ENCODE measurements around the gene EPS8L1. TPM values are rescaled to one million over a fixed set of nuclear protein-coding genes. Genes with fewer than 3 reads are reported as not detected.
"Not testable (repeated sequence)": the region's sequence is repeated elsewhere in the genome, so short reads cannot be mapped to it uniquely, and the experiment has no call there.

The EPS8L1 gene
- total RNA-seq, 1 experiment from 2014 or later: 7.3 TPM

DNA sequence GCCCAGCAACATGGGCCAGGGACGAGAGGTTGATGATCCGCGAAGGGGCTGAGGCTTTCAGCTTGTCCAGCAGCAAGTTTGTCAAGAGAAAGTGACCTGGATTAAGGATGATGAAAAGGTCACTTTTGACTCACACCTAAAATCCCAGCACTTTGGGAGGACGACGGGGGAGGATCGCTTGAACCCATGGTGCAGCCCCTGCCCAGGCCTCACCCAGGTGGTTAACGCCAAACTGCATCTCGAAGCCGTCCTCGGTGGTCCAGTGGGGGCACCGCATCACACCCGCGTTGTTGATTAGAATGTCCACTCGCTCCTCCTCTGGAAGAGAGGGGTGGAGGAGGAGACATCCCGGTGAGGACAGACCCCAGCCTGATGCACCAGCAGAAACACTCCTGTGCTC, 27.2 kb upstream of the EPS8L1 start:
- no peak for DNase-seq (ENCODE audit: low read depth)

DNA sequence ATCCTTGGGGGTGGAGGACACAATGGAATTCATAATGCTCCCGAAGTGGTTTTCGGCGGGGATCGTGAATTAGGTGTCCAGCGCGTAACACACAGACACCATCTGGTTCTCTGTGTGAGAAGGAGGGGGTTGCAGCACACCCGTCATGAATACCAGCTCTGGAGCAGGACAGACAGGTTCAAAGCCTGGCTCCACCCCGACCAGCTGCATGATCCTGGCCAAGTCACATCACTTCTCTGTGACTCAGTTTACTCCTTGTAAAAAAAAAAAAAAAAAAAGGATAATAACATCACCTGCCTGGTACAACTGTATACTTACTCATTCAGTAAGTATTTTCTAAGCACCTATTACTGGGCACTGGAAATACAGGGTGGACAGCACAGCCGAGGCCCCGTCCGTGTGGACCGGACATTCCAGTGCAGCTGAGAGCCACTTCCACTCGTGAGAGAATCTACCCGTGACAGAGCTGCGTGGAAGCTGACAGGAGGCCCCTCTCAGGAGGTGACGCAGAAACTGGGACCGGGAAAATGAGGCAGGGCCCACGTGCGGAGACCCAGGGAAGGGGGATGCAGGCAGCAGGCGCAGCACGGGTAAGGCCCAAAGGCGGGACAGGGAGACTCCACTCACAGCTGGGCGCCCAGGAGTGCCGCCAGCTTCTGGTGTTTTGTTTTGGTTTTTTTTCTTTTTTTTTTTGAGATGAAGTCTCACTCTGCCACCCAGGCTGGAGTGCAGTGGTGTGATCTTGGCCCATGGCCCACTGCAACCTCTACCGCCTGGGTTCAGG, 24.7 kb upstream of the EPS8L1 start:
- DNase-seq (ENCODE audit: low read depth): no peak

DNA sequence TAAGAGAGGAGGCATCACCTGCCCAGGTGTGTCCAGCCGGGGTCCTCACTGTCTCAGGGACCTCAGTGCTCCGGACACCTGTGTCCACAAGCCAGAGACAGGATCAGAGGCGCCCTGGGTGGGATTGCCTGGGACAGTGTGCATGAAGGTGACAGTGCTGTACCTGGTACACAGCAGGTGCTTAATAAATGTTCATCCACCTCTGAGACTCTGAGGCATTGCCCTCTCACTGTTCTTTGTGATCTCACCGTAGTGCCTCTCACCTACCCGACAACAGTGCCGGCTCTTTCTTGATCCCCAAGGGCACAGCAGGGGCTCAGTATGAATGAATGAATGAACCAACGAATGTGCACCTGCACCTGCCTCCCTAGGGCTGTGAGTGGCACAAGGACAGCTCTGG, 21.9 kb upstream of the EPS8L1 start:
- no peak for DNase-seq (ENCODE audit: low read depth)

DNA sequence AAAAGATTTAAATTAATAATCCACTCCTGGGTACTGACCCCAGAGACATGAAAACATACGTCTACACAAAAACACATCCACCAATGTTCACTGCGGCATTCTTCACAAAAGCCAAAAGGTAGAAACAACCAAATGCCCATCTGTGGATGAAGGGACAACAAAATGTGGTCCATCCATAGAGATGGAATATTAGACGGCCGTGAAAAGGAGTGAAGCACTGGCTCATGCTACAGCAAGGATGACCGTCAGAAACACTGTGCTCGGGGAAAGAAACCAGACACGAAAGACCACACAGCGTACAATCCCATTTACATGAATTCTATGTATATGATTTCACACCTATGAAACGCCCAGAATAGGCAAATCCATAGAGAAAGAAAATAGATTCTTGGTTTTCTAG, 18.8 kb upstream of the EPS8L1 start:
- DNase-seq (ENCODE audit: low read depth): no peak

DNA sequence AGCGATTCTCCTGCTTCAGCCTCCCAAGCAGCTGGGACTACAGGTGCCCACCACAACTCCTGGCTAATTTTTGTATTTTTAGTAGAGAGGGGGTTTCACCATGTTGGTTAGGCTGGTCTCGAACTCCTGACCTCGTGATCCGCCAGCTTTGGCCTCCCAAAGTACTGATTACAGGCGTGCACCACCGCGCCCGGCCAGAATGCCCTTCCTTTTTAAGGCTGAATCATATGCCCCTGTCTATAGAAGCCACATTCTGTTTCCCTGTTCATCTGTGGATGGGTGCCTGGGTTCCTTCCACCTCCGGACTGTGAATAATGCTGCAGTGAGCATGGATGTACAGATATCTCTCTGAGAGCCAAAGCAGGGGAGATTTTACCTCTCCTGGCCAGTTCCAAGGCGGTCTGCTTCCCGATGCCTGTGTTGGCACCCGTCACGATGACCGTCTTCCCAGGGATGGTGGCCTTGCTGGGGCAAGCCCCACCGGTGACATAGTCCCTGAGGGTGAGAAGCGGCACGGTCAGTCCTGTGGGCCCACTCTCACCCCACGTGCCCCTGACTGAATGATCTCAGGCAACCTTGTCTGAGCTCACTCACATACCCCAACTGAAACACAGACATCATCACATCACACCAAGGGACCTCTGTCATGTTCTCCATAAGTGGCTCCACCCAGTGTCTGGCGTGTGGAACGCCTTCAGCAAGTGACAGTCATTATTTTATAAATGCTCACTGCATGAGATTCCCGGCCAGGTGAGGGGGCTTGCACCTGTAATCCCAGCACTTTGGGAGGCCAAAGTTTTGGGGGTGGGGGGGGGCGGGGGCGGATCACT, 16.7 kb upstream of the EPS8L1 start:
- DNase-seq (ENCODE audit: low read depth): no peak

DNA sequence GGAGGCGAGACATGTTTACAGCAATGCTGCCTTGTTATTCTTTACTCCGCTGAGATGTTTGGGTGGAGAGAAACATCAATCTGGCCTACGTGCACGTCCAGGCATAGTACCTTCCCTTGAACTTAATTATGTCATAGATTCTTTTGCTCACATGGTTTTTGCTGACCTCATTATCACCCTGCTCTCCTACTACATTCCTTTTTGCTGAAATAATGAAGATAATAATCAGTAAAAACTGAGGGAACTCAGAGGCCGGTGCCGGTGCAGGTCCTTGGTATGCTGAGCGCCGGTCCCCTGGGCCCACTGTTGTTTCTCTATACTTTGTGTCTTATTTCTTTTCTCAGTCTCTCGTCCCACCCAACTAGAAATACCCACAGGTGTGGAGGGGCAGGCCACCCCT, 15.4 kb upstream of the EPS8L1 start:
- not testable (repeated sequence) for DNase-seq (ENCODE audit: low read depth)

DNA sequence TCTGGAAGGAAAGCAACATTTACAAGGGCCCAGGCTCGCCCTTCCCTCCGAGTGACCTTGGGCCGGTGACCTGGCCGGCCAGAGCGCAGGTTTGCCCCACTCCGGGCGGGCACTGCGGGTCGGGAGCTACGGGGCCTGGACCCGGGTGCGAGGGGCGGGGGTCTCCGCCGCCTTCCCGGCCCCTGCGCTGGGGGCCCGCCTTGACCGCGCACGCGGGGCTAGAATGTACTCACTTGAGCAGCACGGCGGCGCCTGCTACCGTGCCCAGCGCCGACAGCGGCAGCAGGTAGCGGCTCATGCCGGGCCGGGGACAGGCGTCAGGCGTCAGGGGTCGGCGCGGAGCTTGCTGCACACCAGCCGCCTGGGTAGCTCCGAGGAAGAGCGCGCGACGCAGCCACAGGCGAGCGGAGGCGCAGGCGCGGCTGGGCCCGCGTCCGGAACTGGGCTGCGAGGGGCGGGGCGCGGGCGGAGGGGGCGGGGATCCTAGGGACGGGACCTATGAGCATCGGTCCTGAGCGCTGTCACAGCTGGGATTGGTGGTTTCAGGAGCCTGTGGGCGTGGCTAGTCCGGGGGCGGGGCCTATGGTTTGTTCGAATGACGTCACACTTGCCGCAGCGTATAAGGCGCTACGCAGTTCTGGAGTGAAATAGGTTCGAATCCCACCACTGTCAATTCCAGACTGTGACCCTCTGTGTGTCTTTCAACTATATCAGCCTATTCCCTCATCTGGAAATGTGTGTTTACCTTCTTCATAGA, 12.8 kb upstream of the EPS8L1 start, which contains the start of gene RDH13:
Gene RDH13, minus strand, starts transcription at position 414 of the 757 bp plus-strand sequence. Its CDS starts 116 bp downstream, at position 298.
- peak; percentile 95 for DNase-seq (ENCODE audit: low read depth)

DNA sequence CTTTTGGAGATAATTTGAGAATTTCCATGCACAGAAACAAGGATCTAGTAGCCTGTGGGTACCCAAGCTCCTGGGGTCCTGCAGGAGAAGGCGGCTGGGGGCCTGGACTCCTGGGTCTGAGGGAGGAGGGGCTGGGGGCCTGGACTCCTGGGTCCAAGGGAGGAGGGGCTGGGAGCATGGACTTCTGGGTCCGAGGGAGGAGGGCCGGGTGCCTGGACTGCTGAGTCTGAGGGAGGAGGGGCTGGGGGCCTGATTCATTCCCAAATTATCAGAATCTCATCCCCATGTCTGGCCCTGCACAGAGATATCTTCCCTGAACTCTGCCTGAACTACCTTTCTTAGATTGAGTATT, 12.2 kb upstream of the EPS8L1 start:
- no peak for DNase-seq (ENCODE audit: low read depth)

DNA sequence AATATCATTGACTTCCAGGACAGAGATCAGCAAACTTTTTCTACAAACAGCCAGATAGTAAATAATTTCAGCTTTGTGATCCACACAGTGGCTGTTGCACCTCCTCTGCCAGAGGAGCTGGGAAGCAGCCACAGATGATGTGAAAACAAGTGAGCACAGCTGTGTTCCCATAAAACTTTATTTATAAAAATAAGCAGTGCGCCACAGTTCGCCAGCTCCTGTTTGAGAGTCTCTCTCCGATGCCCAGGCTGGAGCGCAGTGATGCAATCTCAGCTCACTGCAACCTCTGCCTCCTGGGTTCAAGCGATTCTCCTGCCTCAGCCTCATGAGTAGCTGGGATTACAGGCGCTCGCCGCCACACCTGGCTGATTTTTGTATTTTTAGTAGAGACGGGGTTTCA, 10.2 kb upstream of the EPS8L1 start:
- DNase-seq (ENCODE audit: low read depth): not testable (repeated sequence)

DNA sequence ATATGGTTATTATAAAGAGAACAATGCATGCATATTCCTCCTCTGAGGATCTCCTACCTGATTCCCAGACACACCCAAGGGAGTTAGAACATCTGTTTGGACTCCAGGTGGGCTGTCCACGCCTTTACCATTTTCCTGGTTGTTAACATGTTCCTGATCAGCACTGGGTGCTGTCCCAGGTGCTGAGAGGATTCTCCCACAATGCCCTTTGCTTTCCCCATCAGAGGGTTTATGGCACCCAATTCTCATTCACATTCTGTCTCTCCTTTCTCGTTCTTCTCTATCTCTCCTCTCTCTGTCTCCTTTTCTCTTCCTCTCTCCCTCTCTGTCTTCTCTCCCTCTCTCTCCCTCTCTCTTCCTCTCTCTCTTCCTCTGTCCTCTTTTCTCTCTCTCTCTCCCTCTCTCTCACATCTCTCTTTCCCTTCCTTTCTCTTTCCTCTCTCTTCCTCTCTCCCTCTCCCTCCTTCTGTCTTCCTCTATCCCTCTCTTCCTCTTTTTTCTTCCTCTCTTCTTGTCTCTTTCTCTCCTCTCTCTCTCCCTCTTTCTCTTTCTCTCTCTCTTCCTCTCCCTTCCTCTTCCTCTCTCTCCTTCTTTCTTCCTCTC, 9.5 kb upstream of the EPS8L1 start:
- DNase-seq (ENCODE audit: low read depth): no peak

DNA sequence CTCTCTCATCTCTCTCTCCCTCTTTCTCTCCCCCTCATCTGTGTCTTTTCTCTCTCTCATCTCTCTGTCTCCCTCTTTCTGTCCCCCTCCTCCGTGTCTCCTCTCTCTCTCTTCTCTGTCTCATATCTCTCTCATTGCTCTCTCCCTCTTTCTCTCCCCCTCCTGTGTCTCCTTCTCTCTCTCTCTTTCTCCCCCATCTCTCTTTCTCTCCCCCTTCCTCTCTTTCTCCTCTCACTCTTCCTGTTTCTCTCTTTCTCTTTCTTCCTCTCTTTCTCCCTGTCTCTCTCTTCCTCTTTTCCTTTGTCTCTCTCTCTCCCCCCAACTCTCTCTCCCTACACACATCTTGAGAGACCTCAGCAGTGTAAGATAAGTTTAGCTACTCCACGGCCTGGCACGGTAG, 7.8 kb upstream of the EPS8L1 start:
- no peak for DNase-seq (ENCODE audit: low read depth)

DNA sequence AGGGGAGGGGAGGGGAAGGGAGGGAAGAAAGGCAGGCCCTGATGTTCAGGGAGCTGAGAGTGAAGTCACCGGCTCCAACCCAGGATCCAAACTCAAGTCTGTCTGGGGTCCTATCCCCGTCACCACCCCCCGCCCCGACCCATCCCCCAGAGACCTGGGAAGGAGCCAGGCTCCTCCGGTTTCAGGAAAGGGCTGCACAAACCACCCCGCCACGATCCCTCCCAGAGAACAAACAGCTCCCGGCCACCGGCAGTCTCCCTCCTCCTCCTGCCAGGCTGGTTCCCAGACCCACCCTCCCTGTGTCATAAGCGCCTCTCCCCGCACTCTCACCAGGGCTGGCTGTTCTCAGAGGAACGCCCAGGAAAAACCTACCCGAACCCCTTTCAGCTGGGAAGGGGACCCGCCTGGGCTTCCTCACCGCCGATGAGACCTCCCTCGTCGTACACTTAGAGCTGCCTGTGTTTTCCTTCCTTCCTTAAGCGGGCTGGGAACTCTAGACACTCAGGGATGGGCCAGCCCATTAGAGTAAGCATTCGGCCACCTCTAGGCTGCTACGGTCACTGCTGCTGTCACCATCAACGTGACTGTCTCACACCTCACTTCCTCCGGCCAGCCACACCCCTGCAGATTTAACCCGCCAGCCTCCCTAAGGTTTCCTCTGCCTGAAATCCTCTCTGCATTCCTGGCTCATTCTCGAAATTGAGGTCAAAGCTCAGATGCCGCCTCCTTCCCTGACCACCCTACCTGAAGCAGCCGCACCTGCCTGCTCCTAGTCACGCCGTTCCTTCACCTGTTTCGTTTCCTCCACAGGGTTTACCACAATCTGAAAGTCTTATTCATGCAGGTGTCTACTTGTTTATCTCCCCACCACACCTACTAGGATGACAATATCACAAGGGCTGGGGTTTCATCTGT, 6.5 kb upstream of the EPS8L1 start:
- DNase-seq (ENCODE audit: low read depth): peak; percentile 58

DNA sequence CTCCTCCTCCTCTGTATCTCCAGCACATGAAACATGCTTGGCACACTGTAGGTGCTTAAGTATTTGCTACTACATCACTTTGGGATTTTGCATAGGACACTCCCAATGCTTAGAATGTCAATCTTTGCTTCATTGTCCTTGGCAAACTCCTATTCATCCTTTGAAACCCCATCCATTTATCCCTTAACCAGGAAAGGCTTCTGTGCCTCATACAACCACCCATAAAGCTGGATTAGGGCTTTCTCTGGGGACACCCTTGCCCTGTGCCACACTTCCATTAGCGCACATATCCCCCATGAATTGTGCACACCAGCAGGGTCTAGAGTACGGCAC, 5.8 kb upstream of the EPS8L1 start:
- no peak for DNase-seq (ENCODE audit: low read depth)

DNA sequence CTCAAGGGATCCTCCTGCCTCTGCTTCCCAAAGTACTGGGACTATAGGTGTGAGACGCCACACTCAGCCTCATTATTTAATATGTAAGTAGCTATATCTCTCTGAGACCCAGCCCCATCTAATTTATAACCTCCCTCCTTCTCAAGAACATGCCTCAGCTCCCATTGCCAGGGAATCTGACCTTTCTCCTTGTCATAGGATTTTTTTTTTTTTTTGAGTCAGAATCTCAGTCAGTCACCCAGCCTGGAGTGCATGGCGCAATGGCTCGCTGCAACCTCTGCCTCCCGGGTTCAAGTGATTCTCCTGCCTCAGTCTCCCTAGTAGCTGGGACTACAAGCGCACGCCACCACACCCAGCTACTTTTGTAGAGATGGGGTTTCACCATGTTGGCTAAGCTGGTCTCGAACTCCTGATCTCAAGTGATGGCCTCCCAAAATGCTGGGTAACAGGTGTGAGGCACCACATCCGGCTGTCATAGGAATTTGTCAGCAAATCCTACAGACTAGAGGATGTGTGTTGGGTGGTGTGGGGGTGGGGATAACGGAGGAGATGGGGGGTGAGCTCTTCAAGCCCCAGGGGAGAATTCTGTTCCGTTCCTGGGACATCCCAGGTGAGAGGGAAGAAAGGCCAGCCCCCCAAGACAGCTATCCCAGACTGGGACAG, 5.1 kb upstream of the EPS8L1 start:
- DNase-seq (ENCODE audit: low read depth): no peak

DNA sequence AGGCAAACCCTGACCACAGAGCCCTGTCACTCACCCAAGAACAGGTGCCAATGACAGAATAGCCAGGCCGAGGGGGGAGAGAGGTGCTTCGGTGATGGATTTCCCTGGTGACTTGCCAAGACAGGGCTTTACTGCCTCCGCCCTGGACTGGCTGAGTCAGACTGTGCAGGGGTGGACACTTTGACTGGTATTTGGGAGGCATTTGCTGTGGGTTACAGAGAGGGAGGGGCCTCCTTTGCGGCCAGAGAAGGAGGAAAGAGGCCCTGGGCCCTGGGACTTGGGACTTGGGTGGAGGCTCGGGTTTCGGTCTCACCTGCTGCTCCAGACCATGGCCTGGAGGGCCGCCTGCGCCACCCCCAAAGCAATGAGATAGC, 4.6 kb upstream of the EPS8L1 start:
- DNase-seq (ENCODE audit: low read depth): peak; percentile 91

DNA sequence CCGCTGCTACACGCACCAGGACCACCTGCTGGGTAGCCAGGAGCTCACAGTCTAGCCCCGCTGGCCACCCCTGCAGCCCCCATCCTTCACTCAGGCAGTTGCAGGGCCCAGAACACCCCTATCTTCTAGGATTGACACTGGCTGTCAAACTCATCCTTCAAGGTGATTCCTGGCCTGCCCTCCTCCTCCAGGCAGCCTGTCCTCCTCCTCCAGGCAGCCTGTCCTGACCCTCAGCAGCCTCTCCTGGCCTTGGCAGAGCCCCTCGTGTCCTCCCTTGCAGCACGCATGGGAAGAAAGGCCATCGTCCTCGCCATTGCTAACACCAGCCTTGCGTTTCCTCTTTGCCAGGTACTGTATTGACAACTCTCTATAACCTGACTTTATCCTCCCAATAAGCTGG, 3.8 kb upstream of the EPS8L1 start:
- no peak for DNase-seq (ENCODE audit: low read depth)

DNA sequence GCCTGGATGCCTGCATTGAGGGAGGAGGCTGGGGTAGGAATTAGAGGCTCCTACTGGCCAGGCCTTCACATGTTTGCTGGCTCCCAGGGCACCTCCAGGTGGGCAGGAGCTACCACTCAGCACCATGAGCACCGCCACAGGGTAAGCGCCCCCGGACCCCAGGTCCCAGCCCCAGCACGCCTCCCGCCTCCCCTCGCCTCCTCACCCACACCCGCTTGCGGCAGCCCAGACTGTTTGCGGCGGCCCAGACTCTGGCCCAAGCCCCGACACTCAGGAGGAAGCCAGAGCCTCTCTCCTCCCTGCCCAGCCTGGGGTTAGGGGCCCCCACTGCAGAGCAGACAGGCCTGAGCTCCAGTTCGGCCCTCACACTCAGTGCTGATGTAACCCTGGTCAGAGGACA, 652 bp downstream of the EPS8L1 start:
- DNase-seq (ENCODE audit: low read depth): no peak

DNA sequence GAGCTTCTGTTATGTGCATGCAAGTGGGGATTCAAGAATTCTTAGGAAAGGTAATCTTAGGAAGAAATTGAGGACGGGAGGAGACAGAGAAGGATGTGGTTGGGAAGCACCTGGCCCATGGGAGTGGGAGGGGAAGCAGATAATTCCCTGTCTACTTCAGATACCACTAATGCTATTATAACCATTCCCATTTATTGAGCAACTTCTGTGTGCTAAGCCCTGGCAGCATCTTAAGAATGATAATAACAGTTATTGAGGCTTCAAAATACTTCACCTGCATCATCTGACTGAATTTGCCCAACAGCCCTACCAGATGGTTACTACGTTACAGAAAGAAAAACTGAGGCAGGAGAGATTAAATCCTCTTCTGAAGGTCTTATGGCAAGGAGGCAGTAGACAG, 1.4 kb downstream of the EPS8L1 start:
- no peak for DNase-seq (ENCODE audit: low read depth)

DNA sequence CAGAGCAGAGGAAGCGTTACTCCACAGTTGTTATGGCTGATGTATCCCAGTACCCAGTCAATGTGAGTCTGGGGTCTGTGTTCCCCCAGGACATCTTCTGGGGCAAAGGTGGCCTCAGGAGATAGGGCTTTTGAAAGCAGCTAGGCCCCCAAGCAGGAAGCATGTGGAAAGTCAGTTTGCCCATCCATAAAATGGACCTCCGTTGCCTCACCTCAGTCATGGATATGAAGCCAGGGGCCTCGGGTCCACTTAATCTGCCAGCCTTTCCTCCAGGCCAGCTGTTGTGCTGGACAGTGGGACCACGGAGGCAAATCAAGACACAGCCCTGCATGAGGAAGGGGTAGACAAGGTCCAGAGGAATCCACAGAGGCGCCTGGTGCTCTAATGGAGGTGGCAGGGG, 3.3 kb downstream of the EPS8L1 start:
- no peak for DNase-seq (ENCODE audit: low read depth)

DNA sequence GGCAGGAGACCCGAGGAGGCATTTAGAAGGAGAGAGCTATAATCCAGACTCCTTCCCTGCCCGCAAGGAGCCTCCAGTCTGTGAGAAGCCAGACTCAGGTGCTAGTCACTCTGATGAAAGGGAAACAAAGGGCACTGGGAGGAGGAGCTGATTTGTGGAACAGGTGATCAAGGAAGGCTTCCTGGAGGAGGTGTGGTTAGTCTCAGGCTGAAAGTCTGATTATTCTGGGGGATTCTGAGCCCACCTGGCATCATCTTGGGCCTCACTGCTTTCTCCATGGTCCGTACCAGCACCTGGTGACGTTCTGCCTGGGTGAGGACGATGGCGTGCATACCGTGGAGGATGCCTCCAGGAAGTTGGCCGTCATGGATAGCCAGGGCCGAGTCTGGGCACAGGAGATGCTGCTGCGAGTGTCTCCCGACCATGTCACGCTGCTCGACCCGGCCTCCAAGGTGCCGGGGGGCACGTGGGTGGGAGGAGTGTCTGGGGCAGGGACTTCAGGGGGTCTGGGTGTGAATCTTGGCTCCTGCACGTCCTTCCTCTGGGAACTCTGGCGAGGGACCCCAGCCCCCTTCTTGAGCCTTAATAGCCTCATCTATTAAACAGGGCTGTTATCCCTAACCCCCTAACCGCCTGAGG, 3.9 kb downstream of the EPS8L1 start:
- no peak for DNase-seq (ENCODE audit: low read depth)

Data from HT1080 (cell line).